Parathyroid adenoma (tissue), 2 donors: ENCODE measurements around the gene C13orf46.

Experiments
- H2AFZ ChIP-seq: fragments of 300-600 bp; sonication (generic); one replicate; pipeline ENCODE4 v1.7.0; 2017; ENCODE audit warnings: antibody characterized with exemption, mild to moderate bottlenecking
- H3K27ac ChIP-seq: fragments of 300-600 bp; sonication (generic); one replicate; pipeline ENCODE4 v1.7.0; 2017
- H3K27me3 ChIP-seq: fragments of 300-600 bp; sonication (generic); one replicate; pipeline ENCODE4 v1.7.0; 2017; ENCODE audit warnings: low read length; ENCODE audit not compliant: control insufficient read depth, insufficient read depth
- H3K36me3 ChIP-seq: fragments of 300-600 bp; sonication (generic); one replicate; pipeline ENCODE4 v1.7.0; 2017; ENCODE audit warnings: low read length; ENCODE audit not compliant: control insufficient read depth, insufficient read depth
- H3K4me1 ChIP-seq: fragments of 300-600 bp; sonication (generic); one replicate; pipeline ENCODE4 v1.7.0; 2017; ENCODE audit warnings: control low read depth
- H3K4me2 ChIP-seq: fragments of 300-600 bp; sonication (generic); one replicate; pipeline ENCODE4 v1.7.0; 2017; ENCODE audit warnings: low read length
- H3K4me3 ChIP-seq: fragments of 300-600 bp; sonication (generic); one replicate; pipeline ENCODE4 v1.7.0; 2017; ENCODE audit warnings: low read depth, low read length
- H3K79me2 ChIP-seq: fragments of 300-600 bp; sonication (generic); one replicate; pipeline ENCODE4 v1.7.0; 2017; ENCODE audit warnings: control low read depth
- H3K9ac ChIP-seq: fragments of 300-600 bp; sonication (generic); one replicate; pipeline ENCODE4 v1.7.0; 2017; ENCODE audit warnings: mild to moderate bottlenecking
- H3K9me3 ChIP-seq: fragments of 300-600 bp; sonication (generic); one replicate; pipeline ENCODE4 v1.7.0; 2017; ENCODE audit warnings: low read length; ENCODE audit not compliant: control insufficient read depth
- TF ChIP-seq, protein P1 (sequence below): fragments of 300-600 bp; sonication (generic); IDR thresholded peaks from one replicate; pipeline ENCODE4 v1.7.0; 2017; ENCODE audit warnings: antibody characterized with exemption, mild to moderate bottlenecking
- donor health status: primary hyperparathyroidism.

C13orf46 gene

DNA sequence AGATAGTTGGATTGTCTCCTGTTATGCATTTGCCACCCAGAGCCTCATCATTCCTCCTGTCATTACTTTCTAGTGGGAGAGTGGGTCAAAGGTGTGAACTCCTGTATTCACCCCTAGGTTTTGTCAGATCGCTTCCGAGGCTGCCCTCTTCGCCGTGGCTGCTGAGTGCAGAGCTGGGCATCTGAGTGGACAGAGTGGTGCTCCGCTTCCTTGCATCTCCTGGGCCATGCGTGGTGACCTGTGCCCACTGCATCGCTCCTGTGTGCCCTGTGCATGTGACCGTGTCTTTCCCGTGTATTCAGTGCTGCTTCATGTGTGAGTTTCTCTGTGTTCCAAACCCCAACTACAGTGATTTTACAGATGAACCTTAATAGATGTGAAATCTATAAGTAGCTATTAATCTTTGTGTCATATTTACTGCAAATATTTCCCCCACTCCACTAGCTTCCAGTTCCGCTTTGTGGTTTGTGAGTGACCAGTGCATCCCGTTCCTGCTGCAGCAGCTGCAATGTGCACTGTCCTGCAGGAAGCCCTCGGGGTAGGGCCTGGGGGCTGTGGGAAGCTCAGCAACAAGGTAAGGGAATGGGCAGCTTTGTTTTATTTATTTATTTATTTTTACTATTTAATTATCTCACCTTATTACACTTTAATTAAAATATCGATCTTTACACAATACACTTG lies 53.1 kb downstream of the C13orf46 start:
- Histone ChIP-seq H3K27ac (no peak overlapping the region), H2AFZ (no peak overlapping the region), H3K27me3 (no peaks in the 10 kb centered on the region), H3K9ac (no peak overlapping the region), H3K79me2 (no peaks in the 10 kb centered on the region), H3K9me3 (no peaks in the 10 kb centered on the region), H3K36me3 (no peaks in the 10 kb centered on the region), H3K4me3 (no peak overlapping the region), H3K4me2 (no peak overlapping the region), H3K4me1 (no peaks in the 10 kb centered on the region)
- TF ChIP-seq, protein P1, sequence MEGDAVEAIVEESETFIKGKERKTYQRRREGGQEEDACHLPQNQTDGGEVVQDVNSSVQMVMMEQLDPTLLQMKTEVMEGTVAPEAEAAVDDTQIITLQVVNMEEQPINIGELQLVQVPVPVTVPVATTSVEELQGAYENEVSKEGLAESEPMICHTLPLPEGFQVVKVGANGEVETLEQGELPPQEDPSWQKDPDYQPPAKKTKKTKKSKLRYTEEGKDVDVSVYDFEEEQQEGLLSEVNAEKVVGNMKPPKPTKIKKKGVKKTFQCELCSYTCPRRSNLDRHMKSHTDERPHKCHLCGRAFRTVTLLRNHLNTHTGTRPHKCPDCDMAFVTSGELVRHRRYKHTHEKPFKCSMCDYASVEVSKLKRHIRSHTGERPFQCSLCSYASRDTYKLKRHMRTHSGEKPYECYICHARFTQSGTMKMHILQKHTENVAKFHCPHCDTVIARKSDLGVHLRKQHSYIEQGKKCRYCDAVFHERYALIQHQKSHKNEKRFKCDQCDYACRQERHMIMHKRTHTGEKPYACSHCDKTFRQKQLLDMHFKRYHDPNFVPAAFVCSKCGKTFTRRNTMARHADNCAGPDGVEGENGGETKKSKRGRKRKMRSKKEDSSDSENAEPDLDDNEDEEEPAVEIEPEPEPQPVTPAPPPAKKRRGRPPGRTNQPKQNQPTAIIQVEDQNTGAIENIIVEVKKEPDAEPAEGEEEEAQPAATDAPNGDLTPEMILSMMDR = no peak

DNA sequence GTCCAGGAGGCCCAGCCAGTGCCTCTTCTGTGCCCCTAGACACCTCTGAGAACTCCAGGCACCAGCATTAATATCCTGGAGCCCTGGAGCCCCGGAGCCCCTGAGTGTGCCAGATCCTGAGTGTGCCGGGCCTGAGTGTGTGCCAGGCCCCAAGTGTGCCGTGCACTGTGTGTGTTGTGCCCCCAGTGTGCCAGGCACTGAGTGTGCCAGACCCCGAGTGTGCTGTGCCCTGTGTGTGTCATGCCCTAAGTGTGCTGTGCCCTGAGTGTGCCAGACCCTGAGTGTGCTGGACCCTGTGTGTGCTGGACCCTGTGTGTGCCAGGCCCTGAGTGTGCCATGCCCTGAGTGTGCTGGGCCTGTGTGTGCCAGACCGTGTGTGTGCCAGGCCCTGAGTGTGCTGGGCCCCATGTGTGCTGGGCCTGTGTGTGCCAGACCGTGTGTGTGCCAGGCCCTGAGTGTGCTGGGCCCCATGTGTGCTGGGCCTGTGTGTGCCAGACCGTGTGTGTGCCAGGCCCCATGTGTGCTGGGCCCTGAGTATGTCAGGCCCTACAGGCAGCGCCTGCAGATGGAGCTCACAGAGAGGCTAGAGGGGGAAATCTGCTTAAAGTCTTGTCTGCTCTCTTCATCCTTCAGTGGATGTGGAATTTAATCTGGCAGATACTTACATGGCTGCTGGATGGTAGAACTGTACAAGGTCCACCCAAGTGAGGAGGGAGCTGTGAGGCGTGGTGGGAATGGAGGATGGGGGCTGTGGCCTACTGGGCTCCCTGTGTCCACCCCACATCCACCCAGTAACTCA lies 53.9 kb downstream of the C13orf46 start:
- TF ChIP-seq, protein P1 = no peak
- no peak overlapping the region for H3K4me3 ChIP-seq
- H3K36me3 ChIP-seq = no peaks in the 10 kb centered on the region
- no peaks in the 10 kb centered on the region for H3K27me3 ChIP-seq
- no peaks in the 10 kb centered on the region for H3K4me1 ChIP-seq
- H3K79me2 ChIP-seq = no peaks in the 10 kb centered on the region
- H2AFZ ChIP-seq = no peak overlapping the region
- no peak overlapping the region for H3K27ac ChIP-seq
- no peaks in the 10 kb centered on the region for H3K9me3 ChIP-seq
- no peak overlapping the region for H3K9ac ChIP-seq
- H3K4me2 ChIP-seq = no peak overlapping the region

DNA sequence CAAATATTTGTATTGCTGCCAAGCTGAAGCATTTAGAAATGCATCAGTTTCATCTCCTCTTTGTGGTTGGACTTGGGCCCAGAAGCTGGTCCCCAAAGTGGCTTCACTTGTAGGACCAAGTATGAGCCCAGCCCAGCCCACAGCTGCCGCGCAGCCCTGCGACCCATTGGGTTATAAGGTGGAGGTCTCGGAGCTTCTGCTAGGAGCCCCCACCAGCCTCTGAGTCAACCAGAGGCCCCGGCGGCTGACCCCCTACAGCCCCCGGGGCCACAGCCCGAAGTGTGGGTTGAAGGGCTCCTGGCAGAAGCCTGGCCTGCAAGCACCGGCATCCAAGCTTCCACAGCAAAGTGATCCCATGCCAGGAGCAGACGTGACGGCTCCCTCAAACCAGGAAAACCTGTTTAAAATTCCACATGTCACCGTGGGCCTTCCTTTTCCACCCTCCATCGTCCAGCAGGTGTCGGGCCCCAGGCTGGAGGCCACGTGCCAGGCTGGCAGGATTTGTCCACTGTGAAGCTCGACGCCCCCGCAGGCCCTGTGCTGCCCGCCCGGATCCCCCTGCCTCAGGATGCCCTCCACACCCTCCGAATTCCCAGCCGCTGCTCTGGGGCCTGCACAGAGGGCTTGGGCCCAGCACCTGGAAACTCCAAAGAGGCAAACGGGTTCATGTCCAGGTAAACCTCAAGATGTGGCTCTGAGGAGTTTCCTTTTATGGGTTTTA lies 54.7 kb downstream of the C13orf46 start:
- Histone ChIP-seq H2AFZ (no peak overlapping the region), H3K79me2 (no peaks in the 10 kb centered on the region), H3K4me2 (no peak overlapping the region), H3K9me3 (no peaks in the 10 kb centered on the region), H3K27me3 (no peaks in the 10 kb centered on the region), H3K9ac (no peak overlapping the region), H3K27ac (no peak overlapping the region), H3K36me3 (no peaks in the 10 kb centered on the region), H3K4me3 (no peak overlapping the region), H3K4me1 (no peaks in the 10 kb centered on the region)
- TF ChIP-seq, protein P1 = no peak

DNA sequence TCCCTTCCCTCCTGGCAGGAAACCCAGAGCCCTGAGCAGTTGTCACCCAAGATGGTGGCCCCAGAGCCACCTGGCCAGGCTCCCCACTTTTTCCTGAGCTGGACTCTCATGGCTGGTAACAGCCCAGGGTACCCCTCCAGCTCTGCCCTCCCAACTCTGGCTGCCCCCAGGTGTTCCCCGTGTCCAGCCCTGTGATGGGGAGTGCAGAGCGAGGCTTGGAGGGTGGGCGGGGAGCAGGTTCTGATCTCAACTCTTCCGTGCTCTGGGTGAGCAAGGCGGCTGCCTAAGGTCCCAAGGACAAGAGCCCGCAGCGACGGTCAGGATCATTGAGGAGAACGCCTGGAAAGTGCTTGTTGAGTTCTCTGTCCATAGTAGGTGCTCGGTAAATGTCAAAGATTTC lies 55.3 kb downstream of the C13orf46 start:
- TF ChIP-seq, protein P1 = no peak
- Histone ChIP-seq H3K4me1 (no peaks in the 10 kb centered on the region), H3K4me3 (no peak overlapping the region), H3K27me3 (no peaks in the 10 kb centered on the region), H3K27ac (no peak overlapping the region), H3K36me3 (no peaks in the 10 kb centered on the region), H3K4me2 (no peak overlapping the region), H3K9ac (no peak overlapping the region), H2AFZ (no peak overlapping the region), H3K79me2 (no peaks in the 10 kb centered on the region), H3K9me3 (no peaks in the 10 kb centered on the region)
